GM23248 (cell line): ENCODE measurements around the gene NPC1L1. TPM values are rescaled to one million over a fixed set of nuclear protein-coding genes. Genes with fewer than 3 reads are reported as not detected.
"Not testable (repeated sequence)": the region's sequence is repeated elsewhere in the genome, so short reads cannot be mapped to it uniquely, and the experiment has no call there.

Experiments used
- DNase-seq: peaks from one replicate; pipeline ENCODE4 v3.0.0-alpha.2; 2015
- H2AFZ ChIP-seq: fragments of 200-600 bp; sonication (generic); 2 replicates; pipeline ENCODE4 v1.6.1; 2016; ENCODE audit warnings: antibody characterized with exemption
- H3F3A ChIP-seq: fragments of 200-600 bp; sonication (generic); 2 replicates; pipeline ENCODE4 v1.6.1; 2016; ENCODE audit warnings: mild to moderate bottlenecking, antibody characterized with exemption, mixed run types; ENCODE audit not compliant: insufficient read depth
- H3K27ac ChIP-seq: fragments of 200-600 bp; sonication (generic); 2 replicates; pipeline ENCODE4 v1.5.1; 2016; ENCODE audit warnings: mild to moderate bottlenecking
- H3K27me3 ChIP-seq: fragments of 200-600 bp; sonication (generic); replicated peaks from 2 replicates; pipeline ENCODE4 v1.6.1; 2016; ENCODE audit warnings: mild to moderate bottlenecking; ENCODE audit not compliant: insufficient read depth
- H3K36me3 ChIP-seq: fragments of 200-600 bp; sonication (generic); 2 replicates; pipeline ENCODE4 v1.6.1; 2016; ENCODE audit warnings: low read depth, mild to moderate bottlenecking
- H3K4me1 ChIP-seq: fragments of 200-600 bp; sonication (generic); 2 replicates; pipeline ENCODE4 v1.6.1; 2016; ENCODE audit warnings: mild to moderate bottlenecking; ENCODE audit not compliant: insufficient read depth
- H3K4me2 ChIP-seq: fragments of 200-600 bp; sonication (generic); one replicate; pipeline ENCODE4 v1.6.1; 2016; ENCODE audit warnings: mild to moderate bottlenecking; ENCODE audit not compliant: unreplicated experiment
- H3K4me3 ChIP-seq: fragments of 200-600 bp; sonication (generic); 2 replicates; pipeline ENCODE4 v1.5.1; 2016; ENCODE audit warnings: mild to moderate bottlenecking
- H3K79me2 ChIP-seq: fragments of 200-600 bp; sonication (generic); 2 replicates; pipeline ENCODE4 v1.6.1; 2016; ENCODE audit warnings: mild to moderate bottlenecking; ENCODE audit not compliant: insufficient read depth
- H3K9ac ChIP-seq: fragments of 200-600 bp; sonication (generic); 2 replicates; pipeline ENCODE4 v1.6.1; 2016; ENCODE audit warnings: mild to moderate bottlenecking
- H3K9me2 ChIP-seq: fragments of 200-600 bp; sonication (generic); 2 replicates; pipeline ENCODE4 v1.6.1; 2016; ENCODE audit warnings: mixed run types, mild to moderate bottlenecking, moderate library complexity; ENCODE audit not compliant: insufficient read depth
- H3K9me3 ChIP-seq: fragments of 200-600 bp; sonication (generic); one replicate; pipeline ENCODE4 v1.6.1; 2017; ENCODE audit warnings: low read depth
- H4K20me1 ChIP-seq: fragments of 200-600 bp; sonication (generic); 2 replicates; pipeline ENCODE4 v1.6.0; 2016; ENCODE audit not compliant: insufficient read depth
- EZH2 ChIP-seq: fragments of 200-600 bp; sonication (generic); IDR thresholded peaks from 2 replicates; pipeline ENCODE4 v1.6.1; 2018; ENCODE audit warnings: antibody characterized with exemption, mild to moderate bottlenecking; ENCODE audit not compliant: insufficient read depth, poor library complexity, severe bottlenecking
- EZH2phosphoT487 ChIP-seq: fragments of 200-600 bp; sonication (generic); IDR thresholded peaks from 2 replicates; pipeline ENCODE4 v1.6.1; 2018; ENCODE audit warnings: antibody characterized with exemption, moderate library complexity, mild to moderate bottlenecking, low read depth; ENCODE audit not compliant: insufficient read depth
- WGBS, 2 experiments: methylation state at CpG; one replicate each; pipeline ENCODE4 v1.1.6; 2015 to 2017; ENCODE audit warnings: low lambda C conversion rate in 2 of 2, low coverage in 1 of 2; ENCODE audit errors: missing lambda C conversion rate in 2 of 2; 5-methylcytosine and 5-hydroxymethylcytosine counted together
- in situ Hi-C: fragments of 300-500 bp; cut with MboI; formaldehyde crosslinking; loops from 2 replicates; pipeline ENCODE4 v1.15.0; 2020
- polyA plus RNA-seq: library from polyadenylated mRNA; unstranded; fragments of >200 nt; fragmentation: Nextera tagmentation; extraction: Ambion mirVana; gene quantifications from 2 replicates; pipeline ENCODE4 v1.2.1, GENCODE V29; 2016
- total RNA-seq: library from RNA; depleted of rRNA; stranded (reverse); fragments of >200 nt; shearing (Covaris generic); gene quantifications from 2 replicates; pipeline ENCODE4 v1.2.3, GENCODE V29; 2014

The NPC1L1 gene
- total and polyA plus RNA-seq, 2 experiments from 2014 or later, result not detected

- in situ Hi-C loops, result no loop called here
- TF ChIP-seq EZH2phosphoT487, result no peak
- no peak for TF ChIP-seq EZH2
- Histone ChIP-seq H3K9me3 (no peaks in the 10 kb centered on the region), H3K4me1 (no peaks in the 10 kb centered on the region), H3K9me2 (no peaks in the 10 kb centered on the region), H2AFZ (no peak overlapping the region), H3F3A (no peaks in the 10 kb centered on the region), H3K4me3 (no peak overlapping the region), H3K9ac (no peak overlapping the region), H4K20me1 (no peaks in the 10 kb centered on the region), H3K27ac (no peak overlapping the region), H3K36me3 (no peaks in the 10 kb centered on the region), H3K79me2 (no peaks in the 10 kb centered on the region), H3K4me2 (no peak overlapping the region), H3K27me3 (no peaks in the 10 kb centered on the region)
- WGBS, 2 experiments, result 81 to 82% methylated on average over 2 of the region's 2 CpGs
- no peak for DNase-seq
These were observed 16.4 kb upstream of the NPC1L1 start for GRCh38 chr7:44557485-44557884.

DNA sequence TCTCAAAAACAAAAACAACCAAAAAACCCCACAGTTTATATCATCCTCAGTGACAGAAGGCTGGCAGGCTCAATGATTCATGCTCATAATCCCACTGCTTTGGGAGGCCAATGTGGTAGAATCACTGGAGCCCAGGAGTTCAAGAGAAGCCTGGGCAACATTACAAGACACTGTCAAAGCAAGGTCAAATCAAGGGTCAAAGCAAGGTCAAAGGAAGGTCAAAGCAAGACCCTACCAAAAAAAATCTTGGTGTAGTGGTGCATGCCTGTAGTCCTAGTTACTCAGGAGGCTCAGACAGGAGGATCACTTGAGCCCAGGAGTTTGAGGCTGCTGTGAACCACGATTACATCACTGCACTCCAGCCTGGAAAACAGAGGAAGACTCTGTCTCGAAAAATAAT lies 14.2 kb upstream of the NPC1L1 start:
- H3K4me1 ChIP-seq, result no peaks in the 10 kb centered on the region
- no peaks in the 10 kb centered on the region for H3K27me3 ChIP-seq
- no peak overlapping the region for H3K27ac ChIP-seq
- H3K9me3 ChIP-seq, result no peaks in the 10 kb centered on the region
- H3K9ac ChIP-seq, result no peak overlapping the region
- H3K9me2 ChIP-seq, result no peaks in the 10 kb centered on the region
- no peaks in the 10 kb centered on the region for H3K36me3 ChIP-seq
- no peak for DNase-seq
- 64 to 67% methylated on average over 2 of the region's 2 CpGs for WGBS, 2 experiments
- no peak for TF ChIP-seq EZH2phosphoT487
- no peaks in the 10 kb centered on the region for H3K79me2 ChIP-seq
- H3F3A ChIP-seq, result no peaks in the 10 kb centered on the region
- H3K4me2 ChIP-seq, result no peak overlapping the region
- no peak overlapping the region for H3K4me3 ChIP-seq
- no peaks in the 10 kb centered on the region for H4K20me1 ChIP-seq
- H2AFZ ChIP-seq, result no peak overlapping the region
- in situ Hi-C loops, result no loop called here

DNA sequence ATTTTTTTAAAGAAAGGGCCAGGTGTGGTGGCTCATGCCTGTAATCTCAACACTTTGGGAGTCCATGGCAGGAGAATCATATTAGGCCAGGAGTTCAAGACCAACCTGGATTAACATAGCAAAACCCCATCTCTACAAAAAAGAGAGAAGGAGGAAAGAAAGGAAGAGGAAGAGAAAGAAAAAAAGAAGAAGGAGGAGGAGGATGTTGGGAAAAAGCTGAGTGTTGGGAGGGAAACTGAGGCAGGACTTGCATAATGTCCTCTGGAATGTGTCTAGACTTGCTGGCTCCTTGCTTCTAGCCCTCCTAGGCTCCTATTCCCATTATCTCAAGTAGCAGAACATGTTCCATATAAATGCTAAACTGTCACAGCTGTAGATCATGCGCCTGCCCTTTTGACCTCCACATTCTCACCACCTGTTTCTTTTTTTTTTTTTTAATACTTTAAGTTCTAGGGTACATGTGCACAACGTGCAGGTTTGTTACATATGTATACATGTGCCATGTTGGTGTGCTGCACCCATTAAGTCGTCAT lies 11.4 kb upstream of the NPC1L1 start:
- in situ Hi-C loops, H3K9me3 ChIP-seq, H3F3A ChIP-seq: not testable (repeated sequence)

GRCh38 chr7:44549457-44549856 lies 8.3 kb upstream of the NPC1L1 start:
- H3K79me2 ChIP-seq, result no peaks in the 10 kb centered on the region
- 27 to 44% methylated on average over 3 of the region's 3 CpGs for WGBS, 2 experiments
- in situ Hi-C loops, result no loop called here
- H3K9me2 ChIP-seq, result no peaks in the 10 kb centered on the region
- H3K4me1 ChIP-seq, result no peaks in the 10 kb centered on the region
- no peaks in the 10 kb centered on the region for H3K36me3 ChIP-seq
- 0 out of 2 replicates have a peak, but pooled peaks cover 12% of the 10 kb centered on the region for H3K27me3 ChIP-seq
- H3F3A ChIP-seq, result no peaks in the 10 kb centered on the region
- no peak overlapping the region for H3K4me2 ChIP-seq
- no peak overlapping the region for H3K9ac ChIP-seq
- H3K27ac ChIP-seq, result no peak overlapping the region
- no peak overlapping the region for H2AFZ ChIP-seq
- no peaks in the 10 kb centered on the region for H4K20me1 ChIP-seq
- no peak for DNase-seq
- no peaks in the 10 kb centered on the region for H3K9me3 ChIP-seq
- no peak for TF ChIP-seq EZH2
- H3K4me3 ChIP-seq, result no peak overlapping the region

More for the DNA sequence above, 11.4 kb upstream of the NPC1L1 start:
- not testable (repeated sequence) for DNase-seq, H4K20me1 ChIP-seq, H3K9ac ChIP-seq, H3K4me1 ChIP-seq, H2AFZ ChIP-seq, H3K36me3 ChIP-seq, H3K4me3 ChIP-seq, H3K4me2 ChIP-seq, H3K79me2 ChIP-seq, H3K9me2 ChIP-seq, H3K27ac ChIP-seq
- H3K27me3 ChIP-seq, result 0 out of 2 replicates have a peak, but pooled peaks cover 12% of the 10 kb centered on the region
- WGBS, 2 experiments, result 41 to 47% methylated on average over 3 of the region's 3 CpGs

- Histone ChIP-seq H3K4me3 (no peak overlapping the region), H3K4me2 (no peak overlapping the region)
These were observed 7.8 kb upstream of the NPC1L1 start for GRCh38 chr7:44548893-44549292.

More at GRCh38 chr7:44548893-44549292, 7.8 kb upstream of the NPC1L1 start:
- H2AFZ ChIP-seq, result no peak overlapping the region
- no peak for DNase-seq
- no peaks in the 10 kb centered on the region for H3K36me3 ChIP-seq
- no peaks in the 10 kb centered on the region for H3K9me2 ChIP-seq
- H3K9ac ChIP-seq, result no peak overlapping the region
- no peaks in the 10 kb centered on the region for H3K79me2 ChIP-seq
- no peak for TF ChIP-seq EZH2
- TF ChIP-seq EZH2phosphoT487, result no peak
- in situ Hi-C loops, result no loop called here
- no peaks in the 10 kb centered on the region for H3F3A ChIP-seq
- H3K9me3 ChIP-seq, result no peaks in the 10 kb centered on the region
- H3K27ac ChIP-seq, result no peak overlapping the region
- WGBS, 2 experiments, result 92 to 94% methylated on average over 3 of the region's 3 CpGs
- 0 out of 2 replicates have a peak, but pooled peaks cover 12% of the 10 kb centered on the region for H3K27me3 ChIP-seq
- H4K20me1 ChIP-seq, result no peaks in the 10 kb centered on the region
- H3K4me1 ChIP-seq, result no peaks in the 10 kb centered on the region
